AG04449 (cell line): ENCODE results near the gene DOCK11.
"Not testable (repeated sequence)": the region's sequence is repeated elsewhere in the genome, so short reads cannot be mapped to it uniquely, and the experiment has no call there.

Experiments used
- CTCF ChIA-PET: fragments of 350-600 bp; formaldehyde crosslinking; extraction: SDS; loops from one replicate; lab custom pipeline; 2021; ENCODE audit warnings: antibody characterized with exemption; lab: Yijun Ruan, JAX
- POLR2A ChIA-PET: fragments of 400-600, 350-600 bp; formaldehyde crosslinking; extraction: SDS; loops from one replicate; lab custom pipeline; 2020; ENCODE audit warnings: antibody characterized with exemption, inconsistent platforms; lab: Yijun Ruan, JAX
- DNase-seq: peaks from one replicate; pipeline ENCODE4 v3.0.0-alpha.2; 2010; ENCODE audit warnings: low read depth, low spot score
- H3K4me3 ChIP-seq: 2 replicates; pipeline ENCODE4 v1.5.1; 2011; ENCODE audit warnings: low read depth, mild to moderate bottlenecking, control low read depth, low read length
- TF ChIP-seq, protein P1 (sequence below): IDR thresholded peaks from one replicate; pipeline ENCODE4 v1.5.1; 2011; ENCODE audit warnings: mild to moderate bottlenecking, moderate library complexity, low read length, control low read depth, inconsistent platforms; ENCODE audit not compliant: insufficient read depth; ENCODE audit errors: missing control alignments

DOCK11 gene

DNA sequence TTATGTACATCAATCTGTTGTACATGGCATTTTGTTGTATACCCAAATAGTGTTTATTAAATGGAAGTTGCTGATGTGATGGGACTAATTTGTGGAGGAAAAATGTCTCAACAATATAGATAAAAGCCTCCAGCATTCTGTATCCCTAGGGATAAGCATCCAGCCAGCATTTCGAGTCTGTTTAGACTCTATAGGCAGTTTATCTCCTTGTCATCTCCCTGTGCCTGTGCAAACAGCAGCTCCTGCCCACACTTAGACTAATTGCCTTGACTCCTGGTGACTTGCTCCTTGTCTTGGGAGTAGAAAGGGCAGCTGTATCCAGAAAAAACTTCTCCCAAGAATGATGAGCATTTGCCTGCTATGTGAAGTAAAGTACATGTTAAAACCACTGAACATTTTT, 83.8 kb downstream of the DOCK11 start:
- ChIA-PET CTCF (interaction anchor here (1.1 to 1.6 kb wide), 2 partner anchors 22 to 120 kb away, joined by 3 to 5 read pairs; no protein-coding TSS in a partner anchor), POLR2A (no interaction called here)
- no peak for DNase-seq

DNA sequence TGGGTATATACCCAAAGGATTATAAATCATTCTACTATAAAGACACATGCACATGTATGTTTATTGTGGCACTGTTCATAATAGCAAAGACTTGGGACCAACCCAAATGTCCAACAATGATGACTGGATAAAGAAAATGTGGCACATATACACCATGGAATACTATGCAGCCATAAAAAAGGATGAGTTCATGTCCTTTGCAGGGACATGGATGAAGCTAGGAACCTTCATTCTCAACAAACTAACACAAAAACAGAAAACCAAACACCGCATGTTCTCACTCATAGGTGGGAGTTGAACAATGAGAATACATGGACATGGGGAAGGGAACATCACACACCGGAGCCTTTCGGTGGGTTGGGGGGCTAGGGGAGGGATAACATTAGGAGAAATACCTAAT, 87.3 kb downstream of the DOCK11 start:
- DNase-seq, H3K4me3 ChIP-seq, CTCF ChIA-PET, POLR2A ChIA-PET: not testable (repeated sequence)

More for the DNA sequence above, 83.8 kb downstream of the DOCK11 start:
- no peak overlapping the region for H3K4me3 ChIP-seq
- TF ChIP-seq, protein P1, sequence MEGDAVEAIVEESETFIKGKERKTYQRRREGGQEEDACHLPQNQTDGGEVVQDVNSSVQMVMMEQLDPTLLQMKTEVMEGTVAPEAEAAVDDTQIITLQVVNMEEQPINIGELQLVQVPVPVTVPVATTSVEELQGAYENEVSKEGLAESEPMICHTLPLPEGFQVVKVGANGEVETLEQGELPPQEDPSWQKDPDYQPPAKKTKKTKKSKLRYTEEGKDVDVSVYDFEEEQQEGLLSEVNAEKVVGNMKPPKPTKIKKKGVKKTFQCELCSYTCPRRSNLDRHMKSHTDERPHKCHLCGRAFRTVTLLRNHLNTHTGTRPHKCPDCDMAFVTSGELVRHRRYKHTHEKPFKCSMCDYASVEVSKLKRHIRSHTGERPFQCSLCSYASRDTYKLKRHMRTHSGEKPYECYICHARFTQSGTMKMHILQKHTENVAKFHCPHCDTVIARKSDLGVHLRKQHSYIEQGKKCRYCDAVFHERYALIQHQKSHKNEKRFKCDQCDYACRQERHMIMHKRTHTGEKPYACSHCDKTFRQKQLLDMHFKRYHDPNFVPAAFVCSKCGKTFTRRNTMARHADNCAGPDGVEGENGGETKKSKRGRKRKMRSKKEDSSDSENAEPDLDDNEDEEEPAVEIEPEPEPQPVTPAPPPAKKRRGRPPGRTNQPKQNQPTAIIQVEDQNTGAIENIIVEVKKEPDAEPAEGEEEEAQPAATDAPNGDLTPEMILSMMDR, result no peak

DNA sequence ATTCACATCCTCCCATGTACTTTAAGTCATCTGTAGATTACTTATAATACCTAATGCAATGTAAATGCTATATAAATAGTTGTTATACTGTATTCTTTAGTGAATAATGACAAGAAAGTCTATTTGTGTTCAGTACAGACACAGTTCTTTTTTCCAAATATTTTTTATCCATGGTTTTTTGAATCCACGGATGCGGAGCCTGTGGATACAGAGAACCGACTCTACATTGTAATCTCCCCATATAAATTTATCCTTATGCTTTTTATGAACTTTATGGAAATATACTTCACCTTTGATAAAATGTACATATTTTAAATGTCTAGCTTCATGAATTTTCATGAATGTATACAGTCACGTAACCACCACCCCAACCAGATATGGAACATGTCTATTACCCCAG, 88.2 kb downstream of the DOCK11 start:
- H3K4me3 ChIP-seq, result no peak overlapping the region
- ChIA-PET POLR2A (interaction anchor here (0.6 kb wide), 1 partner anchor 83 kb away, joined by 3 read pairs; no protein-coding TSS in a partner anchor), CTCF (interaction anchor here (1.5 kb wide), 1 partner anchor 17 kb away, joined by 7 read pairs; no protein-coding TSS in a partner anchor)
- TF ChIP-seq, protein P1, result no peak
- no peak for DNase-seq

DNA sequence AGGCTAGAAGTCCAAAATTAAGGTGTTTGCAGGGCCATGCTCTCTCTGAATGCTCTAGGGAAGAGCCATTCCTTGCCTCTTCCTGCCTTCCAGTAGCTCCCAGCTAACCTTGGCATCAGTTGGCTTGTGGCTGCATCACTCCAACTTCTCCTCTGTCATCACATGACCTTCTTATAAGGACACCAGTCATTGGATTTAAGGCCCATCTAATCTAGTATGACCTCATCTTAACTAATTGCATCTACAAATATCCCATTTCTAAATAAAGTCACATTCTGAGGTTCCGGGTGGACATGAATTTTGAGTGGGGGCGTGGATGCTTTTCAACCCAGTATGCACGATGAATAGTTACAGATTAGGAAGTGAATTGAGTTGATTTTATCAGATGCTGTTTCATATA, 89.7 kb downstream of the DOCK11 start:
- ChIA-PET POLR2A (no interaction called here), CTCF (interaction anchor here (1.5 kb wide), 2 partner anchors 16 kb away, joined by 7 read pairs; no protein-coding TSS in a partner anchor)
- TF ChIP-seq, protein P1, result no peak
- H3K4me3 ChIP-seq, result no peak overlapping the region
- no peak for DNase-seq

DNA sequence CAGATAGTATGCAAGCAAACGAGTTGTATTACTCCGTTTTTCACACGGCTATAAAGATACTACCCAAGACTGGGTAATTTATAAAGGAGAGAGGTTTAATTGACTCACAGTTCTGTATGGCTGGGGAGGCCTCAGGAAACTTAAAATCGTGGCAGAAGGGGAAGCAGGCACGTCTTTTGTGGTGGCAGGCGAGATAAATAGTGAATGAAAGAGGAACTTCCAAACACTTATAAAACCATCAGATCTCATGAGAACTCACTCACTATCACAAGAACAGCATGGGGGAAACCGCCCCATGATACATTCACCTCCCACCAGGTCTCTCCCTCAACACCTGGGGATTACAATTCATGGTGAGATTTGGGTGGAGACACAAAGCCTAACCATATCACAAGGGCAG, 90.6 kb downstream of the DOCK11 start:
- POLR2A ChIA-PET, H3K4me3 ChIP-seq, DNase-seq: not testable (repeated sequence)
- CTCF ChIA-PET, result interaction anchor here (1.5 kb wide), 1 partner anchor 15 kb away, joined by 7 read pairs; no protein-coding TSS in a partner anchor

DNA sequence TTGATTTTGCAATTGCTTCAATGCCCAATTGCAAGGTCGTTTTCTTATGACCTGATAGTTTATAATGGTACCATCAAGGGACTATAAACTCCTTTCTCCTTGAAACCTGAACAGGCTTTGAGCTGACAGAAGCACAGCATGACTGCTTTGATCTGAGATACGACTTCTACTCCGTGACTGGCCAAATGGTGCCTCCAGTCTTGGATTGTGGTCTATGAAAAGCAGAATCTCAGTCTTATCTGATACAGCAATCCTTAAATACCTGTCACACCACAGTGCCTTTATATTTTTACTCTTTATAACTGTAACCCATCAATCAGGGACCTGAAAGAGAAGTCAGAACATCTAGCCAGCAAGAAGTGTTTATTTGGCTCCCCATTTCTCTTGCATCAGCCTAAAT, 93.1 kb downstream of the DOCK11 start:
- no peak for DNase-seq
- no peak overlapping the region for H3K4me3 ChIP-seq
- ChIA-PET CTCF (interaction anchor here (4.0 kb wide), 1 partner anchor 12 kb away, joined by 20 read pairs; no protein-coding TSS in a partner anchor), POLR2A (no interaction called here)
- TF ChIP-seq, protein P1, result no peak

DNA sequence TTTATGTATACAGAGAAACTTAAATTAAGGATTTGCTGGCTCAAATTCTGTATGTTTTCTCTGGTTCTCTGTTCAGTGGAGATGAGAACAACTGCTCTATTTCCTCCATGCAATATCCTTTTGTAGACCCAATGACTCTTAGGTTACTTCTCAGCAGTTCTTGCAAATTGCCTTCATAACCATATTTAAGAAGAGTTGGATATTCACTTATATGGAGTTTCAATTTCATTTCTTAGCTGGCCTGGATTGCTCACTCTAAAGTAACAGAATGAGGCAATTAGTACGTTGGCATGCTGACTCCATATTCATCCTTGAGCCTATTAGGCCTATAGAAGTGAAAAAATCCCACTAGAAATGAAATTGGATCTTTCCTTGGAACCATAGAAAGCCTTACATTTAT, 93.6 kb downstream of the DOCK11 start:
- no peak overlapping the region for H3K4me3 ChIP-seq
- no peak for DNase-seq
- ChIA-PET CTCF (interaction anchor here (4.0 kb wide), 1 partner anchor 12 kb away, joined by 20 read pairs; no protein-coding TSS in a partner anchor), POLR2A (no interaction called here)
- TF ChIP-seq, protein P1, result no peak
